ENCODE results near the gene STRA6. TPM values are rescaled to one million over a fixed set of nuclear protein-coding genes. Genes with fewer than 3 reads are reported as not detected.

The STRA6 gene
- total RNA-seq, 4 donors from 2014 or later = 0.76 to 2.2 (median 1.5) TPM; not detected in 1

- Histone ChIP-seq H3K9me3 (no peaks in the 10 kb centered on the region), H3K27me3 (peaks cover 0 to 40% (median 4%) of the 10 kb centered on the region in 4 donors), H3K36me3 (no peaks in the 10 kb centered on the region), H3K4me1 (peaks cover 9 to 47% (median 31%) of the 10 kb centered on the region in 3 donors), H3K4me3 (no peak overlapping the region), H3K27ac (no peak overlapping the region)
- intact Hi-C loops (cut with DNase I) = no loop called here
- WGBS, 2 donors = 70 to 86% methylated on average over 1 to 4 of the region's 4 CpGs
- TF ChIP-seq CTCF (IDR thresholded peaks at IDR 0.05) (no peak), POLR2A (IDR thresholded peaks at IDR 0.05) (no peak)
- no peak for DNase-seq
Observed at GRCh38 chr15:74240897-74241614, 38.5 kb upstream of the STRA6 start.

DNA sequence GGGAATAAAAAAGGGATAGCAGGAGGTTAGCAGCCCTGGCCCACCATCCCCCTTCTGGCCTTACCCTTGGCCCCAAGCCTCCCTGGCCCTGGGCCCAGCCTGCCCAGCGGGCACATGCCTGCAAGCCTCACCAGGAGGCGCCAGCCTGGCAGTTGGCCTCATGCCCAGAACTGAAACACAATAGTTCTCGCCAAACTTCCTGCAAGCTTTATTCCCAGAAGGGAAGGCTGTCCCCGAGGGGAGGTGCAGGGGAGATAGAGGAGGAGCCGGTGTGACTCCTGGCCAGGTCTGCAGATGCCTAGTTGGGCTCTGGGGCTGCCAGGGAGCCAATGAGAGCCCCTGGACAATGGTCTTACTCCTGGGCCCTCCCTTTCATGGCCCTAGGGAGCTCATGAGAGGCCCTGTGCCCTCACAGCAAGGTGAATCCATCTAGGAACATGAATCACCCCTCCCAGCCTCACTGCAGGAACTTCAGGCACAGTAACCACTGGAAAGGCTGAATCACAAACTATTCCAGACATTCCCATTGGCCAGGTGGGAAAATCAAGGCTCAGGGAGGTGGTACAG is 37.5 kb upstream of the STRA6 start:
- TF ChIP-seq POLR2A (IDR thresholded peaks at IDR 0.05) (no peak), CTCF (IDR thresholded peaks at IDR 0.05) (peak in 4 of 6 experiments; percentile 13 to 41 (median 32))
- Histone ChIP-seq H3K36me3 (no peaks in the 10 kb centered on the region), H3K27me3 (peaks cover 0 to 31% (median 0%) of the 10 kb centered on the region in 4 donors), H3K9me3 (no peaks in the 10 kb centered on the region), H3K4me1 (peaks cover 5 to 39% (median 25%) of the 10 kb centered on the region in 3 donors), H3K4me3 (no peak overlapping the region), H3K27ac (no peak overlapping the region)
- intact Hi-C loops (cut with DNase I) = no loop called here
- DNase-seq = no peak
- WGBS, 2 donors = 0% methylated on average over 2 of the region's 5 CpGs

DNA sequence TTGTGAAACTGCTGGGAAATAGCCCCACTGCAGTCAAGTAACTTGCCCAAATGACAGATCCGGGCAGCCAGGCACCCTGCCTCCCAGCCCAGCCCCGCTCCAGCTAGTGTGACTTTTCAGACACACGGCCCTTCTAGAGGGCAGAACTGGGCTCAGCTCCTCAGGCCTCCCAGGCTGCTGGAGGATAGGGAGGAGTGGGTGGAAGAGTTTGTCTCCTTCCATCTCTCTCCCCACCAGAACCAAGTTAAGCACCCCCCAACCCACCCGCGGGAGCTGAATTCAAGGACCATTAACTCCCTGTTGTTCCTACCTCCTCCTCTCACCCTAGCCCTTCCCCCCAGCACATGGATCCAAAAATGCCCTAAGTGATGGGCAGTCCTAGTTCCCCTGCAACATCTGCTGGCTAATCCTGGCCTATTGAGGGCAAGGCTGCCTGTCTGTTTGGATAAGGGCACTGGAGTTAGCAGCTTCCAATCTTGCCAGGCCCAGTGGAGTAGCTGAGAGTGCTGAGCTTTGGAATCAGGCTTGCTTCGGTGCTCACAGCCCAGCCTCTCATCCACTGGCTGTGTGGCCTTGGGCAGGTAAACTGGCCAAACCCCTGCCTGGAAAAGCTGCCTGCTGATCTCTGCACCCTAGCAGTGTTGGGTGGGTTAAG is 36.6 kb upstream of the STRA6 start:
- H3K27me3 ChIP-seq = peaks cover 0 to 22% (median 0%) of the 10 kb centered on the region in 4 donors
- TF ChIP-seq POLR2A (IDR thresholded peaks at IDR 0.05) = no peak
- TF ChIP-seq CTCF (IDR thresholded peaks at IDR 0.05) = no peak
- 66 to 81% methylated on average over 4 to 5 of the region's 6 CpGs for WGBS, 2 donors
- H3K4me1 ChIP-seq = peaks cover 5 to 39% (median 25%) of the 10 kb centered on the region in 3 donors
- no peaks in the 10 kb centered on the region for H3K36me3 ChIP-seq
- peak overlapping the region in 1 of 4 donors; percentile 49 for H3K27ac ChIP-seq
- no peaks in the 10 kb centered on the region for H3K9me3 ChIP-seq
- DNase-seq = no peak
- intact Hi-C loops (cut with DNase I) = no loop called here
- H3K4me3 ChIP-seq = no peak overlapping the region

GRCh38 chr15:74235962-74236361 is 33.4 kb upstream of the STRA6 start, which contains the start of gene CCDC33:
Gene CCDC33, plus strand, starts transcription at chr15:74236326. Its CDS starts 394 bp downstream, at chr15:74236720.
- H3K4me3 ChIP-seq = no peak within 1 kb of the TSS
- H3K27ac ChIP-seq = no peak within 1 kb of the TSS
- no peak for TF ChIP-seq CTCF (IDR thresholded peaks at IDR 0.05)
- no peak for TF ChIP-seq POLR2A (IDR thresholded peaks at IDR 0.05)
- DNase-seq = no peak
- intact Hi-C loops (cut with DNase I) = no loop called here
- no peaks in the 10 kb centered on the region for H3K36me3 ChIP-seq
- peaks cover 0 to 22% (median 0%) of the 10 kb centered on the region in 4 donors for H3K27me3 ChIP-seq
- no peaks in the 10 kb centered on the region for H3K9me3 ChIP-seq
- peaks cover 5 to 16% (median 14%) of the 10 kb centered on the region in 3 donors for H3K4me1 ChIP-seq
- 55 to 60% methylated on average over 2 to 5 of the region's 6 CpGs for WGBS, 2 donors

DNA sequence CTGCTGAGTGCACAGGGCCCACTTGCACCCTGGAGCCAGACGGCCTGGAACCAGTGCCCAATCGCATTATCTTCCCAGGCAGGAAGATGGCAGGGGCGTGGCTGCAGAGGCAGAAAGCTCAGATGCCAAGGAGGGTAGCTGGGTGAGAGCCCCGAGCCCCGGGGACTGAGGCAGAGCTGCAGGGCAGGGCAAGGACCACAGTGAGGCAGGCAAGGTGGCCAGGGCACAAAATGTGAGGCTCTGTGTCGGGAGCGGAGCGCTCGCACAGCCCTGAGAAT is 31.9 kb upstream of the STRA6 start:
- Histone ChIP-seq H3K27me3 (peaks cover 0 to 36% (median 0%) of the 10 kb centered on the region in 4 donors), H3K4me1 (peaks cover 0 to 2% (median 1%) of the 10 kb centered on the region in 3 donors), H3K27ac (no peak overlapping the region), H3K9me3 (no peaks in the 10 kb centered on the region), H3K36me3 (no peaks in the 10 kb centered on the region), H3K4me3 (no peak overlapping the region)
- WGBS, 2 donors = 91% methylated on average over 6 of the region's 9 CpGs; no CpG with 5 or more reads in 1 of the 2 donors
- DNase-seq = no peak
- intact Hi-C loops (cut with DNase I) = no loop called here
- TF ChIP-seq POLR2A (IDR thresholded peaks at IDR 0.05) (no peak), CTCF (IDR thresholded peaks at IDR 0.05) (no peak)

All from esophagus squamous epithelium (tissue), 5 donors.